Right renal cortex interstitium (tissue), 3 donors: ENCODE data around the gene TOMM40. TPM values are rescaled to one million over a fixed set of nuclear protein-coding genes. Genes with fewer than 3 reads are reported as not detected.
"Not testable (repeated sequence)": the region's sequence is repeated elsewhere in the genome, so short reads cannot be mapped to it uniquely, and the experiment has no call there.

Experiments
- DNase-seq, 3 donors: peaks; one replicate each; pipeline ENCODE4 v3.0.0-alpha.2; 2013; ENCODE audit warnings: low read depth in 3 of 3, low spot score in 2 of 3
- polyA plus RNA-seq, 3 donors: library from polyadenylated mRNA; unstranded; fragments of 120-200 nt; gene quantifications; one replicate each; pipeline ENCODE4 v1.2.1, GENCODE V29; 2013; ENCODE audit not compliant: insufficient read length in 3 of 3

The TOMM40 gene
- polyA plus RNA-seq, 3 donors: 40.2 to 48.8 (median 46.0) TPM

DNA sequence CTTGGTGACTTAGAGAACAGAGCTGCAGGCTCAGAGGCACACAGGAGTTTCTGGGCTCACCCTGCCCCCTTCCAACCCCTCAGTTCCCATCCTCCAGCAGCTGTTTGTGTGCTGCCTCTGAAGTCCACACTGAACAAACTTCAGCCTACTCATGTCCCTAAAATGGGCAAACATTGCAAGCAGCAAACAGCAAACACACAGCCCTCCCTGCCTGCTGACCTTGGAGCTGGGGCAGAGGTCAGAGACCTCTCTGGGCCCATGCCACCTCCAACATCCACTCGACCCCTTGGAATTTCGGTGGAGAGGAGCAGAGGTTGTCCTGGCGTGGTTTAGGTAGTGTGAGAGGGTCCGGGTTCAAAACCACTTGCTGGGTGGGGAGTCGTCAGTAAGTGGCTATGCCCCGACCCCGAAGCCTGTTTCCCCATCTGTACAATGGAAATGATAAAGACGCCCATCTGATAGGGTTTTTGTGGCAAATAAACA is 33.2 kb downstream of the TOMM40 start:
- DNase-seq: no peak

DNA sequence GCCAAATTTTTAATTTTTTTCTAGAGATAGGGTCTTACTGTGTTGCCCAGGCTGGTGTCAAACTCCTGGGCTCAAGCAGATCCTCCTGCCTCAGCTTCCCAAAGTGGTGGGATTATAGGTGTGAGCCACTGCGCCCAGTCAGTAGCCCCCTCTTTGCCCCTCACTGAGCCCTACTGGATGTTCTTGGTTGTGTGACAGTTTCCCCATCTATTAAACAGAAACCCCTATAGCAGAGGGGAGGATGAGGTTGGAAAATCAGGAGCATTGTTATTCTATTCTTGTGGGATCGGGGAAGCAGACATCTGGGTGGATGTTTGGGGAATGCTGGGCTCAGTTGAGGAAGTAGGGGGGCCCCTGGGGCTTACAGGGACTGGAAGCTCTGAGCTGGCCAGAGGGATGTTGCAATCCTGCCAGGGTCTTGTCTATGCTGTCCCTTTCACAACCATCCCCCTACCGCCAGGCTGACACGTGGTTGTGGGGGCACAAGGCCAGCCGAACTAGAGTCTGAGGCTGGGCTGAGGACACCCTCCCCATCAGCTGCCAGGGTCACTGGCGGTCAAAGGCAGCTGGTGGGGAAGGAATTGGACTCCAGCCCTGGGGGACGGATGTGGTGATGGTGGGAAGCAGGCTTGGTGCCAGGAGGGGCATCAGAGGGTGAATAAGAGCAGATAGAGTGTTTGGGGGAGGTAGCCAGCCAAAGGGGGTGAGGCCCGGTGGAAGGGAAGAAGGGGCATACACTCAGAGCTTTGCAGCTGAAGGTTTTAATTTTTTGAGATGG is 34.2 kb downstream of the TOMM40 start:
- no peak for DNase-seq

DNA sequence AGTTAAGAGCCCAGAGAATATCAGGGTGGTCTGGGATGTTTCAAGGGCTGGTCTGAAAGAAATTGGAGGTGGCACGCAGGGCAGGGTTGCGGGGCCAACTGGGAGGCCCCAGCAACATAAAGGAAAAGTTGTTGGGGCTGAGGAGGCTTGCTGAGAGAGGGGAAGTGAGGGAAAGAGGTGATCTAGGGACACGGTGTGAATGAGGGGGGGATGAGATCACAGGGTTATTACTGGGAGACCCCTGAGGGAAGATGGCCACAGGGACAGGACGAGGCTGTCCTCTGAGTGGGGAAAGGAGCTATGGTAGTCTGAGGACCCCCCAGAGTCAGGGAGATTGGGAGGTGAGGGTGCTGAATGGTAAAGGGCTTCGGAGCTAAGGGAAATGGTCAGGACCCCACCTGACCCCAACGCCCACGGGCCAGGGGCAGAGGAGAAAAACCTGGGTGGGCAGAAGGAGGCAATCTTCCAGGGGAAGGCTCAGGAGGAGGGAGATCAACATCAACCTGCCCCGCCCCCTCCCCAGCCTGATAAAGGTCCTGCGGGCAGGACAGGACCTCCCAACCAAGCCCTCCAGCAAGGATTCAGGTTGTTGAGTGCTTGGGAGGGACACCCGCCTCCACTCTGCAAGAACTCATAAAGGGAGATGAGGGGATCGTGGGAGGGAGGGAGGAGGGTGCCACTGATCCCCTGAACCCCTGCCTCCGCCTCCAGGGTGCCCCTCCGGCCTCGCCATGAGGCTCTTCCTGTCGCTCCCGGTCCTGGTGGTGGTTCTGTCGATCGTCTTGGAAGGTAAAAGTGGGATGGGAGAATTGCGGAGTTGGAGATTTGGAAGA is 35.4 kb downstream of the TOMM40 start:
- DNase-seq: not testable (repeated sequence)

DNA sequence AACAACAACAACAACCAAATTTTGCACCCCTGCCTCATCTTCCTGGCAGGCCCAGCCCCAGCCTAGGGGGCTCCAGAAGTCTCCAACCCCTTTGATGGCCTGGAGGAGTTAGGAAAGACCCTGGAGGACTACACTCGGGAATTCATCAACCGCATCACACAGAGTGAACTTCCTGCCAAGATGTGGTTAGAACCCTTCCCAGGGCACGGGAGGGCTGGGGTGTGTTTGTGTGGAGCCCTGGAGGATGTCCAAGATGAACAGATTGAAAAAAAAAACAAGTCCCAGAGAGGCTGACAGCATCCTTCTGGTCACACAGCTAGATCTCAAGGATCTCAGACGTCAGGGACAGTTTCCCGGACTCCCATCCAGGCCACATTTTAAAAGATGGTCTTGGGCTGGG is 36.7 kb downstream of the TOMM40 start:
- DNase-seq: no peak

DNA sequence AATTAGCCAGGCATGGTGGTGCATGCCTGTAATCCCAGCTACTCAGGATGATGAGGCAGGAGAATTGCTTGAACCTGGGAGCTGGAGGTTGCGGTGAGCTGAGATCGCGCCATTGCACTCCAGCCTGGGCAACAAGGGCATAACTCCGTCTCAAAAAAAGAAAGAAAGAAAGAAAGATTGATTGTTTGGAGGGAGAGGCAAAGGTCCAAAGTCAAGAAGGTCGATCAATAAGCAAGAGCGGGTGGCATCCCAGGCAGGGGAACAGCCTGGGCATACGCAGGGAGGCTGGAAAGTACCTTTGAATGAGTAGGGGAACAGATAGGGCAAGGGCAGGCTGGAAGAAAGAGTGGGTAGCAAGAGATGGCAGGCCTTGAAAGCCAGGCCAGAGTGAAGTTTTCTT is 39.0 kb downstream of the TOMM40 start:
- DNase-seq: no peak

DNA sequence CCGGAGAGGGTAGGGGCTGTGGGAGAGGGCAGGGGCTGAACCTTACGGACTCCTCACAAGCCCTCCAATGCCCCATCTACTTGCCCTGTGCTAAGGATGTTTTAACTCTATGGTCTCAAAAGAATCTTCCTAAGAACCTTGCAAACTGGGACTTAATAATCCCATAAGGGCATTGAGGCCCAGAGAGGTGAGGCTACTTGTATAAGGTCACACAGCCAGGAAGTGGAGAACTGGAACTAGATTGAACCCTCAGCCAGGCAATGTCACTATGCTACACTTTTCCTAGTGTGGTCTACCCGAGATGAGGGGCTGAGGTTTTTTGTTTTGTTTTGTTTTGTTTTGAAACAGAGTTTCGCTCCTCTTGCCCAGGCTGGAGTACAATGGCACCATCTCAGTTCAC is 40.5 kb downstream of the TOMM40 start:
- DNase-seq: no peak

DNA sequence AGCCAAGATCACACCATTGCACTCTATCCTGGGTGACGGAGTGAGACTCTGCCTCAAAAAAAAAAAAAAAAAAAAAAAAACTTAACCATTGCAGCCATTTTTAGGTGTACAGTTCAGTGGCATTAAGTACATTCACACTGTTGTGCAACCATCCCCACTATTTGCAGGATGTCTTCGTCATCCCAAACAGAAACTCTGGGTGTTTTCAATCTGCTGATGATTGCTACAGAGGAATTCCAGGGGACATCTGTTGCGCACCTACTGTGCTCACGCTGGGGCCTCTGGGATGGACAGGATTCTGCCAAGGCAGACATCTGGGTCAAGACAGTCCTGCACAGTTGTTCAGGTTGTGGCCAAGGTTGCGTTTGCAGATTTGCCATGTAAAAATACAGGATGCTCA is 48.6 kb downstream of the TOMM40 start:
- no peak for DNase-seq

DNA sequence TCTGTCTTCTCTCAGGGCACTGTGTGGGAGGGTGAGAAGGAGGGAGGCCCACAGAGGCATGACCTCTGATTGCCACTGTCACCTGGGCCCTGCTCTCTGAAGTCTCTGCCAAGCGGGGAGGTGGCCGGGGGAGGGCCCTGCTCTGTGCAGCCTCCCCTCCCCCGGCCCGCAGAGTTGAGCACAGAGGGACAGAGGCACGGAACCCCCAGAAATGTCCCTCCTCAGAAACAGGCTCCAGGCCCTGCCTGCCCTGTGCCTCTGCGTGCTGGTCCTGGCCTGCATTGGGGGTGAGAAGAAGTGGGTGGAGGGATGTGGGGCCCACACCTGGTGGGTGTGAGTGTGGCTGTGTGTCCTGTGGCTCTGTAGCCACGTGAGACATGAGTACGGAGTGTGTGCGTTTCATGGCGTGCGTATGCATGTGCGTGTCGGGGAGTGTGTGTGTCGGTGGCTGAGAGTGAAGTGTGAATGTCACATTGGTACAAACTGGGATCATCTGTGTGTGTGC is 51.1 kb downstream of the TOMM40 start, which contains the start of gene APOC4:
TSS of gene APOC4 (plus strand) at position 171 of the 505 bp plus-strand sequence. CDS start at position 212, 41 bp downstream.
- DNase-seq: no peak

DNA sequence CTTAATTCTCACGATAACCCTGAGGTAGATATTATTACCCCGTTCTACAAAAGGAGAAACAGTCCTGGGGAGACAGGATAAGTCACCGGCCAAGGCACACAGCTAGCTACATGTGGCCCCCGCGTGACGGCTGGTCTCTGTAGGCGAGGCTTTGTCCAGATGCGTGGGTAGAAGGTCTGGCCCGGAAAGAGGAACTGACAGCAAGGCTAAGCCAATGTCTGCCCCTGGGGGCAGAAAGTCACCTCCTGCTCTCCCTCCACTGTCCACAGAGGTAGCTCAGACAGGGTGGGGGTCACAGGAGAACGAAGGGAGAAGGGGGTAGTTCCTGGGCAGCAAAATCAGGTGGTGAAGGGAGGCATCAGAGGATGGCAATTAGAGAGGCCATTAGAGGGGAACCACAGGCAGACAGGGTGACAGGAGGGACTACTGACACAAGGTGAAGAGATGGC is 52.8 kb downstream of the TOMM40 start:
- DNase-seq: no peak

DNA sequence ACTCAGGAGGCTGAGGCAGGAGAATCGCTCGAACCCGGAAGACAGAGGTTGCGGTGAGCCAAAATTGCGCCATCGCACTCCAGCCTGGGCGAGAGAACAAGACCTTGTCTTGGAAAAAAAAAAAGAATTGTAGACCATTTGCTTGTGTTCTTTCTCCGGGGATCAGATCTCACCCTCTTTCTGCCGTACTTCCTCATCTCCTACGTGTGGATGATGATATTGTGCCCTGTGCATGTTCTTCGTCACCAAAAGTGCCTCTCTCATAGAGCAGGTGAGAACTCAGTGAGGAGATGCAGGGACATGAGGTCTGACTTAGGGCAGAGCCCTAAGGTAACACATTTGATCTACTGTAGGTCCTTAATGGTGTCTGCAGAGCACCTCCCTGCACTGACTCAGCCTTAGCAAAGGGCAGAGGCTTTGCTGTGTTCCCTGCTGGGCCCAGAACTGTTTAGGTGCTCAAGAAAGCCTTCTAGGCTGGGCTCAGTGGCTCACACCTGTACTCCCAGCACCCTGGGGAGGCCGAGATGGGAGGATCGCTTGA is 56.1 kb downstream of the TOMM40 start:
- no peak for DNase-seq

DNA sequence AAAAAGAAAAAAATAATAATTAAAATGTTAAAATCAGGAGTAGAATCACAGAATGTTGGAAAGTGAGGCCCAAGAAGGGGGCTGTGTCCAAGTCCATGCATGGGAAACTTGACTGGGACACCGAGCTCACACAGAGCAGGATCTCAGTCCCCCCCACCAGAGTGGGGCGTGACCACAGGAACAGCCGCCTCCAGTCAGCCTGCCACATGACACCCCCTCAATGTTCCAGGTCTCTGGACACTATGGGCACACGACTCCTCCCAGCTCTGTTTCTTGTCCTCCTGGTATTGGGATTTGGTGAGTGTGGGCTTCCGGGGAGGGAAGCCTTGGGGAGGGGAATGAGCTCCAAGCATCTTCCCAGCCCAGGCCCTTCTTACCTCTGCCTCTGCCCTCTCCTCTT is 57.2 kb downstream of the TOMM40 start:
- no peak for DNase-seq

DNA sequence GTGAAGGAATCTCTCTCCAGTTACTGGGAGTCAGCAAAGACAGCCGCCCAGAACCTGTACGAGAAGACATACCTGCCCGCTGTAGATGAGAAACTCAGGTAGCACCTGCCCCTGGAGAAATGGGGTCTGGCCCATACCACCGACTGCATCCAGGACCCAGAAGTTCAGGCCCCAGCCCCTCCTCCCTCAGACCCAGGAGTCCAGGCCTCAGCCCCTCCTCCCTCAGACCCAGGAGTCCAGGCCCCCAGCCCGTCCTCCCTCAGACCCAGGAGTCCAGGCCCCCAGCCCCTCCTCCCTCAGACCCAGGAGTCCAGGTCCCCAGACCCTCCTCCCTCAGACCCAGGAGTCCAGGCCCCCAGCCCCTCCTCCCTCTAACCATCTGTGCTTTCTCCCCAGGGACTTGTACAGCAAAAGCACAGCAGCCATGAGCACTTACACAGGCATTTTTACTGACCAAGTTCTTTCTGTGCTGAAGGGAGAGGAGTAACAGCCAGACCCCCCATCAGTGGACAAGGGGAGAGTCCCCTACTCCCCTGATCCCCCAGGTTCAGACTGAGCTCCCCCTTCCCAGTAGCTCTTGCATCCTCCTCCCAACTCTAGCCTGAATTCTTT is 57.8 kb downstream of the TOMM40 start:
- no peak for DNase-seq

DNA sequence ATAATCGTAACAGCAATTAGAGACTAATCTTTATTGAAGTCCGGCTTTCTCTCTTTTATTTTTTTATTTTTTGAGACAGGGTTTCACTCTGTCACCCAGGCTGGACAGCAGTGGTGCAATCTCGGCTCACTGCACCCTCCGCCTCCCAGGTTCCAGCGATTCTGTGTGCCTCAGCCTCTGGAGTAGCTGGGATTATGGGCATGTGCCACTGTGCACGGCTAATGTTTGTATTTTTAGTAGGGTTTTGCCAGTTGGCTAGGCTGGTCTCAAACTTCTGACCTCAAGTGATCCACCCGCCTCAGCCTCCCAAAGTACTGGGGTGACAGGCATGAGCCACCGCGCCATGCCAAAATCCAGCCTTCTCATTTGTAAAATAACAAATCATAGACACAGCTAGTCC is 58.5 kb downstream of the TOMM40 start:
- no peak for DNase-seq

DNA sequence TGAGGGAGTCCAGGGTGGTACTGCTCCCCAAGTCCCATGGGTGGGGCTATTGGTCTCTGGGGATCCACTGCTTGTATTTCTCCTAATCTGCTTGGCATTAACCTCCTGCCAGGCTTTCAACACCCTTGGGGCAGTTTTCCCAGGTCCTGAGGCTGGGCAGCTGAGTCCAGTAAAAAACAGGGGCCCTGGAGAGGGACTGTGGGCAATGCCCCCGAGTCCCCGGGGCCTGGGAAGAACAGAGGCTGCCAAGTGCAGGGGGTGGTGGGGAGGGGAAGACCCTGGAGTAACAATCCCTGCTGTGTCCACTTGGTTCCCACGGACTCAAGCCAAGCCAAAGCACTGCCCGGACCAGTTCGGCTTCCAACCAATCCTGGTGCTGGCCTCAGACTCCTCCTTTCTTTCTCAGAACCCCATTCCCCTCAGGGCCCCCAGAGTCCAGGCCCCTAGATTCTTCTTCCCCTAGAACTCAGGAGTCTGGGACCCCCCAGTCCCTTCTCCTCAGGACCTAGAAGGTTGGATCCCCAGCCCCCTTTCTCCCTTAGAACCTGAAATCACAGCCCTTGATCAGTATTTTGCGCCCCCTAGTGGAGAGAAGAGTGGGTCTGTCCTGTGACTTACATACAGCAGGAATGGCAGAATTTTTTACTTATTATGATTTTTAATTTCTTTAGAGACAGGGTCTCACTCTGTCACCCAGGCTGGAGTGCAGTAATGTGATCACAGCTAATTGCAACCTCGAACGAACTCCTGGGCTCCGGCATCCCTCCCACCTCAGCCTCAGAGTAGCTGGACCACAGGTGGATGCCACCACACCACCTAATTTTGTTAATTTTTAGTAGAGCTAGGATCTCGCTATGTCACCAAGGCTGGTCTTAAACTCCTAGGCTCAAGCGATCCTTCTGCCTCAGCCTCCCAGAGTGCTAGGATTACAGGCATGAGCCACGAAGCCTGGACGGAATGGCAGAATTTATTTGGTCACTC is 60.4 kb downstream of the TOMM40 start:
- peak; percentile 64 to 74 (median 71) for DNase-seq

Other genes with a start within 250 kb of the TOMM40 start
- 10 to 100 TPM; 26.1 to 31.6 (median 31.1) TPM for gene PVR, start 247.3 kb upstream of the TOMM40 start, polyA plus RNA-seq
- 10 to 100 TPM in 2 of 3 donors, 1 to 10 TPM in 1; 9.3 to 10.9 (median 10.5) TPM for gene CEACAM19, start 219.8 kb upstream of the TOMM40 start, polyA plus RNA-seq
- gene CEACAM16, start 192.1 kb upstream of the TOMM40 start, polyA plus RNA-seq: not detected
- gene BCL3, start 142.5 kb upstream of the TOMM40 start, polyA plus RNA-seq: 1 to 10 TPM; 4.8 to 5.8 (median 4.9) TPM
- 1 to 10 TPM; 3.8 to 4.1 (median 3.9) TPM for gene CBLC, start 113.4 kb upstream of the TOMM40 start, polyA plus RNA-seq
- 100 to 1,000 TPM; 403 to 489 (median 434) TPM for gene BCAM, start 82.2 kb upstream of the TOMM40 start, polyA plus RNA-seq
- 100 to 1,000 TPM; 150 to 169 (median 157) TPM for gene NECTIN2, start 45.0 kb upstream of the TOMM40 start, polyA plus RNA-seq
- gene APOE, start 14.5 kb downstream of the TOMM40 start, polyA plus RNA-seq: 100 to 1,000 TPM; 265 to 362 (median 295) TPM
- 10 to 100 TPM in 1 of 3 donors, 1 to 10 TPM in 2; 7.5 to 10.9 (median 9.1) TPM for gene APOC1, start 23.4 kb downstream of the TOMM40 start, polyA plus RNA-seq
- gene APOC4, start 51.0 kb downstream of the TOMM40 start, polyA plus RNA-seq: not detected
- 10 to 100 TPM in 1 of 3 donors, 1 to 10 TPM in 2; 5.8 to 12.7 (median 8.8) TPM for gene APOC2, start 54.8 kb downstream of the TOMM40 start, polyA plus RNA-seq
- gene CLPTM1, start 64.1 kb downstream of the TOMM40 start, polyA plus RNA-seq: 100 to 1,000 TPM; 109 to 127 (median 113) TPM
- gene RELB, start 110.2 kb downstream of the TOMM40 start, polyA plus RNA-seq: 1 to 10 TPM; 4.8 to 4.9 (median 4.8) TPM
- gene CLASRP, start 147.8 kb downstream of the TOMM40 start, polyA plus RNA-seq: 10 to 100 TPM; 54.1 to 59.4 (median 56.6) TPM
- gene ZNF296, start 185.2 kb downstream of the TOMM40 start, polyA plus RNA-seq: under 1 TPM; 0.37 to 0.57 (median 0.39) TPM
- gene GEMIN7, start 188.0 kb downstream of the TOMM40 start, polyA plus RNA-seq: 10 to 100 TPM; 16.0 to 20.3 (median 20.1) TPM
- 10 to 100 TPM; 19.9 to 25.0 (median 23.7) TPM for gene PPP1R37, start 201.9 kb downstream of the TOMM40 start, polyA plus RNA-seq